Measurements from ENCODE around the gene SNRPA1.

DNA sequence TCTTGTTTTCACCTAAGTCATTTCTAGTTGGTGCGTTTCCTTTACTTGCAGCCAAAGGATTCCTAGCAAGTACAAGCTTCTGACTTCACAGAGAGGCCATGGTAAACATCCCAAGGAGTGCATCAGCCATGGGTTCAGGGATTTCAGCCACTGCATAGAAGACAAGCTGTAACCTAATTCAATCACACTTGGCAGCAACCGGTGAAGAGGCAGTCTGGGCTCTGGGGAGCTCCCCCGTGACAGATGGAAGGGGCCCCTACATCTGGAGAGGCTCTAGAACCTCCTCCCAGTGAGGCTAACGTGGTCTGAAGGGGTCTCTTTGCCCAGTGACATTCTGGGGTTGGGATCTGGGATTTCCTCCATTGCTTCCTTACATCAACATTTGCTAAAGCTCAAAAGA, 8.4 kb upstream of the SNRPA1 start:
- TF ChIP-seq, protein P1, sequence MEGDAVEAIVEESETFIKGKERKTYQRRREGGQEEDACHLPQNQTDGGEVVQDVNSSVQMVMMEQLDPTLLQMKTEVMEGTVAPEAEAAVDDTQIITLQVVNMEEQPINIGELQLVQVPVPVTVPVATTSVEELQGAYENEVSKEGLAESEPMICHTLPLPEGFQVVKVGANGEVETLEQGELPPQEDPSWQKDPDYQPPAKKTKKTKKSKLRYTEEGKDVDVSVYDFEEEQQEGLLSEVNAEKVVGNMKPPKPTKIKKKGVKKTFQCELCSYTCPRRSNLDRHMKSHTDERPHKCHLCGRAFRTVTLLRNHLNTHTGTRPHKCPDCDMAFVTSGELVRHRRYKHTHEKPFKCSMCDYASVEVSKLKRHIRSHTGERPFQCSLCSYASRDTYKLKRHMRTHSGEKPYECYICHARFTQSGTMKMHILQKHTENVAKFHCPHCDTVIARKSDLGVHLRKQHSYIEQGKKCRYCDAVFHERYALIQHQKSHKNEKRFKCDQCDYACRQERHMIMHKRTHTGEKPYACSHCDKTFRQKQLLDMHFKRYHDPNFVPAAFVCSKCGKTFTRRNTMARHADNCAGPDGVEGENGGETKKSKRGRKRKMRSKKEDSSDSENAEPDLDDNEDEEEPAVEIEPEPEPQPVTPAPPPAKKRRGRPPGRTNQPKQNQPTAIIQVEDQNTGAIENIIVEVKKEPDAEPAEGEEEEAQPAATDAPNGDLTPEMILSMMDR (IDR thresholded peaks at IDR 0.05 in 4 of 5, conservative IDR thresholded peaks at IDR 0.05 in 1 of 5), result no peak
- no peak for TF ChIP-seq POLR2A (IDR thresholded peaks at IDR 0.05)
